ENCODE data around the gene MMUT.

DNA sequence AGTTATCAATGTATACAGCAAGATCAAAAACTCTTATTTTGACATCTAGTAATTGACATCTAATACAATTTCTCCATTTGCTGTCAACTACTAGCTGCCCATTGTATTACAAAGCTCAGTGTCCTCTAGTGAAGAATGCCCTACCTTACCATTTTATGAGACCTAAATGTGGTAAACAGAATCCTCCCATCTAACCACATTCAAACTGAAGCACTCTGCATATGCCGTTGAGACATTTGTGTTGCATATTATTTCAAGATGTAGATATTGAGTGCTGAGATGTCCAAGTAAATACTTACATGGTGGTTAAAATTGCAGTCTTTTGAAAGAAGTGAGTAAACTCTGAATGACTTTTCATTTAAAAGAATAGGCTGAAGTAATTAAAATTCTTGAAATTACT, 36.1 kb upstream of the MMUT start:
- TF ChIP-seq POLR2A (IDR thresholded peaks at IDR 0.05): no peak
- TF ChIP-seq, protein P1, sequence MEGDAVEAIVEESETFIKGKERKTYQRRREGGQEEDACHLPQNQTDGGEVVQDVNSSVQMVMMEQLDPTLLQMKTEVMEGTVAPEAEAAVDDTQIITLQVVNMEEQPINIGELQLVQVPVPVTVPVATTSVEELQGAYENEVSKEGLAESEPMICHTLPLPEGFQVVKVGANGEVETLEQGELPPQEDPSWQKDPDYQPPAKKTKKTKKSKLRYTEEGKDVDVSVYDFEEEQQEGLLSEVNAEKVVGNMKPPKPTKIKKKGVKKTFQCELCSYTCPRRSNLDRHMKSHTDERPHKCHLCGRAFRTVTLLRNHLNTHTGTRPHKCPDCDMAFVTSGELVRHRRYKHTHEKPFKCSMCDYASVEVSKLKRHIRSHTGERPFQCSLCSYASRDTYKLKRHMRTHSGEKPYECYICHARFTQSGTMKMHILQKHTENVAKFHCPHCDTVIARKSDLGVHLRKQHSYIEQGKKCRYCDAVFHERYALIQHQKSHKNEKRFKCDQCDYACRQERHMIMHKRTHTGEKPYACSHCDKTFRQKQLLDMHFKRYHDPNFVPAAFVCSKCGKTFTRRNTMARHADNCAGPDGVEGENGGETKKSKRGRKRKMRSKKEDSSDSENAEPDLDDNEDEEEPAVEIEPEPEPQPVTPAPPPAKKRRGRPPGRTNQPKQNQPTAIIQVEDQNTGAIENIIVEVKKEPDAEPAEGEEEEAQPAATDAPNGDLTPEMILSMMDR (IDR thresholded peaks at IDR 0.05): no peak
- no peak for TF ChIP-seq EP300 (IDR thresholded peaks at IDR 0.05; ENCODE audit: low read depth)
- no peak for TF ChIP-seq POLR2AphosphoS5 (IDR thresholded peaks at IDR 0.05)

Data from transverse colon (tissue), 4 donors.